22Rv1 (cell line): ENCODE results near the gene ABHD12.

ENCODE experiments used
- ZFX ChIP-seq: fragments of 450-650 bp; IDR thresholded peaks from 2 replicates; pipeline ENCODE4 v1.6.1; 2017; ENCODE audit warnings: antibody characterized with exemption, borderline replicate concordance
- TF ChIP-seq, protein P1 (sequence below): fragments of 450-650 bp; IDR thresholded peaks from 2 replicates; pipeline ENCODE4 v1.5.1; 2017; ENCODE audit warnings: mild to moderate bottlenecking

DNA sequence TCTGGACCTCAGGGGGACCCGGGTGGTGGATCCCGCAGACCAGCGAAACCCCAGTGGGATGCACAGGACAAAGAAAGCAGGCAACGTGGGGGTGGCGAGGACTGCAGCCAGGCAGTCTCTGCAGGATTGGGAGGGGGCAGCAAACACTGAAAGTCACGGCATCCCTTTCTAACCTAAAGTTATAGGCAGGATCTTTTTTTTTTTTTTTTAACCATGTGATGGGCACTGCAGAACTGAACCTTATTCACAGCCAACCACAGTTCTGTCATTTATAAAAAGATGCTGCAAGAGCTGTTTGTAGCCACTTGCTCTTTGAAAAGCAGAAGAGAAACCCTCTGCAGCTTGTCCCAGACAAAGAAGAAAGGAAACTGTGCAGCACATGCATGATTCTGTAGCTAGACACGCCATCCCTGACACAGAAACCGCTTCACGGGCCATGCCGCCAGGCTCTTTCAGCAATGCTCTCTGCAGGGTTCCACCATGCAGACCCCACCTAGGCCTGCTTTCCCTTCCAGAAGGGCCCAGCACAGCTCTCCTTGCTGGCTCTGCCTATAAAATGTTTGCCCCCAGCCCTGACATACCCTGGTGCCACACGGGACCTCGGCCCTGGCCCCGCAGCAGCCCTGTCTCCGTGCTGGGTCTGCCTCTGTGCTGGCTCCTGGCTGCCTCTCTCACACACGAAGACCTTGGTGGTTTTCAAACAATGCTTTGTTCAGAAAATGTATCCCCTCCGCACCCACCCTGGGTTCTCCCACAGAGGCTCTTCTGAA lies 72.0 kb downstream of the ABHD12 start:
- TF ChIP-seq, protein P1, sequence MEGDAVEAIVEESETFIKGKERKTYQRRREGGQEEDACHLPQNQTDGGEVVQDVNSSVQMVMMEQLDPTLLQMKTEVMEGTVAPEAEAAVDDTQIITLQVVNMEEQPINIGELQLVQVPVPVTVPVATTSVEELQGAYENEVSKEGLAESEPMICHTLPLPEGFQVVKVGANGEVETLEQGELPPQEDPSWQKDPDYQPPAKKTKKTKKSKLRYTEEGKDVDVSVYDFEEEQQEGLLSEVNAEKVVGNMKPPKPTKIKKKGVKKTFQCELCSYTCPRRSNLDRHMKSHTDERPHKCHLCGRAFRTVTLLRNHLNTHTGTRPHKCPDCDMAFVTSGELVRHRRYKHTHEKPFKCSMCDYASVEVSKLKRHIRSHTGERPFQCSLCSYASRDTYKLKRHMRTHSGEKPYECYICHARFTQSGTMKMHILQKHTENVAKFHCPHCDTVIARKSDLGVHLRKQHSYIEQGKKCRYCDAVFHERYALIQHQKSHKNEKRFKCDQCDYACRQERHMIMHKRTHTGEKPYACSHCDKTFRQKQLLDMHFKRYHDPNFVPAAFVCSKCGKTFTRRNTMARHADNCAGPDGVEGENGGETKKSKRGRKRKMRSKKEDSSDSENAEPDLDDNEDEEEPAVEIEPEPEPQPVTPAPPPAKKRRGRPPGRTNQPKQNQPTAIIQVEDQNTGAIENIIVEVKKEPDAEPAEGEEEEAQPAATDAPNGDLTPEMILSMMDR: no peak
- TF ChIP-seq ZFX: no peak
